GM21423 (cell line): ENCODE measurements around the gene TMEM168.
"Not testable (repeated sequence)": the region's sequence is repeated elsewhere in the genome, so short reads cannot be mapped to it uniquely, and the experiment has no call there.

ENCODE experiments used
- ATAC-seq: cut with Tn5 transposase; IDR thresholded peaks from one replicate; pipeline ENCODE4 v1.9.1; 2021; ENCODE audit warnings: mild to moderate bottlenecking, moderate library complexity; ENCODE audit not compliant: unreplicated experiment

The TMEM168 gene

GRCh38 chr7:112781110-112781509 lies 9.1 kb downstream of the TMEM168 start:
- no peak for ATAC-seq

- no peak for ATAC-seq
Observed at GRCh38 chr7:112779667-112780066, 10.5 kb downstream of the TMEM168 start.

DNA sequence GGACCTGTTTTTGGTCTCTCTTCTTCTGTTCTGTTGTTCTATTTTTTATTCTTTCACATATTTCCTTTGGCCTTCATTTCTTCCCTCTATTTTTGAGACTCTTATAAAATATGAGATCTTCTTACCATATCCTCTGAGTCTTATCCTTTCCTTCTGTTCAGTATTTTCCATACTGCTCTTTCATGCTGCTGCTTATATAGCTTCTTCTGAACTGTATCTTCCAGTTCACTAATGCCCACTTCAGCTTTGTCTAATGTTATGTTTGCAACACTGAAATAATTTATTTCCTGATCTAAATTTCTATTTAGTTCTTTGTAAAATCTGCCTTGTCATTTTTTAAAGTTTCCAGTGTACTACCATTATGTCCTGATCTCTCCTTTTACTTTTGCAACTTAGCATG lies 12.8 kb downstream of the TMEM168 start:
- ATAC-seq: no peak

DNA sequence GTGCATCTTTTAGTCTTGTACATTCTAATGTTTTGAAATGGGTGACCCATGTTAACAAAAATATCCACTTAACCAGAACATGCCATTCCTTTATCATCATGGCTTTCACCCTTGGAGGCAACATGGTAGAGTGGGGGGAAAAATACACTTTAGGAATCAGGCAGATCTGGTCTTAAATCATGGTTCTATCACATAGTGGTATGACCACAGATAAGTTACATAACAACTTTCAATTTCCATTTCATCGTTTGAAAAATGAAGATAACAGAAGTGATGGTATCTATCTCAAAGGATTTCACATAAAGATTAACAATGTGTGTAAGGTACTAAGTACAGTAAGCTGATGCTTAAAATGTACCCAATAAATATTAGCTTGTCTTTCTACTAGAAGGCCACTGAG lies 19.0 kb downstream of the TMEM168 start:
- no peak for ATAC-seq

GRCh38 chr7:112770051-112770450 lies 20.1 kb downstream of the TMEM168 start:
- ATAC-seq: no peak

DNA sequence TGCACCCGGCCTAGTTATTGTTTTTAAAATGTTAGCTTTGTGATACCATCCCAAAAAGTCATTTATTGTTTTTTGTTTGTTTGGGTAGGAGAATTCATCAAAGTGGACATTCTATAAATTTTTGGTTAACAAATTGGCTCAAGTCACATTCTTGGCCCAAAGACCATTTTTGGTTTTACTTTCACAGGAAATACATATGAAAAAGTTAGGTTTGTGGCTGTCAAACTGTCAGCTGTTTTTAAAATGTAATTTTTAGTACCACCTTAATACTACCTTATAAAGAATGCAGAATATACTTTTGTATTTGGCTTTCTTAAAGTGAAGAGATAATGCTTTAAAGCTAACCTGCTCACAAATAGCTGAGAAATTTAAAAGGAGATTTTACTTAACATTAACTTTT lies 25.1 kb downstream of the TMEM168 start:
- ATAC-seq: no peak

DNA sequence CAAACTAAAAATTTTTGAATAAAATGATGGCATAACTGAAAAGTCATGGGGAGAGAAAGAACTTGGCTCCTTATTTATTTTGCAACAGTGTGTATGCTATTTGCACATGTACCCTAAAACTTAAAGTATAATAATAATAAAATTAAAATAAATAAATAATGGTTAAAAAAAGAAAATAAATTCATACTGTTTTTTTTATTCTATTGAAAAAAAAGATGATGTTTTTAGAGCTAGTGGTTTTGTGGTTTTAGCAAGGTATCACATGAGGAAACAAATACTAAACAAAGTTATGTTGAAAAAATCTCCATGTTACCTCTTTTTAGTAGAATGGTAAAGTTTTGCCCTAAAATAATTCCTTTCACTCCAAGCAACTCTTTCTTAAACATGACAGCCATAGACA lies 26.2 kb downstream of the TMEM168 start:
- no peak for ATAC-seq

GRCh38 chr7:112763298-112763697 lies 26.9 kb downstream of the TMEM168 start:
- no peak for ATAC-seq

DNA sequence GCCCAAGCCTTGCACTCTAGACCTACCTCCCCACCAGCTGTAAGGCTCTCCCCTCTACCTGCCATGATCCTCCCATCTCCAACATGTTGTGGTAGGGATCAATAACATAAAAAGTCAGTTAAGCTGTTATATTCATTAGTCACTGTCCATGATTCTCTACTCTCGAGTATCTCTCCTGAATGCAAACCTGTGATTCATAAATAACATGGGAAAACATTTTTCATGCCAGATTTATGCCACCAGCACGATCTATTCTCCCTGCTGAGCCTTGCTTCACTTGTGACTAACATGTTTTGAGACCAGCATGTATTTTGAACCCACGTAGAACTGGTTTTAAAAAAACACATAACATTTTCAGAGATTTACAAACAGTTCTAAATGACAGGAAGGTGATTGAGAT lies 30.3 kb downstream of the TMEM168 start:
- ATAC-seq: no peak

GRCh38 chr7:112757337-112757736 lies 32.9 kb downstream of the TMEM168 start:
- no peak for ATAC-seq

DNA sequence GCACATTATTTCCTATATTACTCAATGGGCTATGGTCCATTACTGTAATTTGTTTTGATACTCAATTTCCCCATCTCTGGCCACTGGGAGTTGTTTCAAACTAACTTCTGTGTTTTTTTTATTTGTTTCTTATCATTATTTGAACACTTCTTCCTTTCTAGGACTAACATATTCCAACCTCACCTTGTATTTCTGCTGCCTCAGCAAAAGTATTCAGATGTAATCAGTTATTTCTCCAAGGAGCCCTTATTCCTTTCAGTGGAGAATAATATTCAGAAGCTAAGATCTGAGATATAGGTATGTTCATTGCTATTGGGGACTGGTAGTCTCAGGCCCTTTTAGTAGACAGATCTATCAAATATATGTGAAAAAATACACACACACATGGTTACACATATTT lies 36.9 kb downstream of the TMEM168 start:
- no peak for ATAC-seq

DNA sequence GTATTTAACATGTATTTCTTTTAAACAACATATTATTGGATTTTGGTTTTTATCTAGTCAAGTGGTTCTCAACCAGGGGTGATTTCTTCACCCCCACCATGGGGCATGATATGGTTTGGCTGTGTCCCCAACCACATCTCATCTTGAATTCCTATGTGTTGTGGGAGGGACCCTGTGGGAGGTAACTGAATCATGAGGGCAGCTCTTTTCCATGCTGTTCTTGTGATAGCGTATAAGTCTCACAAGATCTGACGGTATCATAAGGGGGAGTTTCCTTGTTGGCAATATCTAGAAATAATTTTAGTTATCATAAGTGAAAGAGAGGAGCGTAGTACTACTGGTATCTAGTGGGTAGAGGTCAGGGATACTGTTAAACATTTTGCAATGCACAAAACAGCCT lies 37.6 kb downstream of the TMEM168 start:
- no peak for ATAC-seq

GRCh38 chr7:112749775-112750174 lies 40.4 kb downstream of the TMEM168 start:
- no peak for ATAC-seq

DNA sequence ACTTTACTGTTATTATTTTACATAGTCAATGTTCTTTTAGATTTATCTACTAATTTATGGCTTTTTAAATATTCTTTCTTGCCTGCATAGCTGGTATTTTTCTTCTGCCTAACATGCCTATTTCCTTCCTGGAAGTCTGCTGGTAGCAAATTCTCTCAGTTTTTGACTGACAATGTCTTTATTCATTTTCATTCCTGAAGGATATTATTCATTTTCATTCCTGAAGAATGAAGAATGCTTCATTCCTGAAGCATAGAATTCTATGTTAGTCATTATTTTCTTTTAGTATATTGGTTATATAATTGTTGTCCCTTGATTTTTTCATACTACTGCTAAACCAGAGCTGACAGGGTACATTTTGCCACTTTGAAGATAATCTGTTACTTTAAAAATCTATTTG lies 41.8 kb downstream of the TMEM168 start:
- ATAC-seq: no peak

DNA sequence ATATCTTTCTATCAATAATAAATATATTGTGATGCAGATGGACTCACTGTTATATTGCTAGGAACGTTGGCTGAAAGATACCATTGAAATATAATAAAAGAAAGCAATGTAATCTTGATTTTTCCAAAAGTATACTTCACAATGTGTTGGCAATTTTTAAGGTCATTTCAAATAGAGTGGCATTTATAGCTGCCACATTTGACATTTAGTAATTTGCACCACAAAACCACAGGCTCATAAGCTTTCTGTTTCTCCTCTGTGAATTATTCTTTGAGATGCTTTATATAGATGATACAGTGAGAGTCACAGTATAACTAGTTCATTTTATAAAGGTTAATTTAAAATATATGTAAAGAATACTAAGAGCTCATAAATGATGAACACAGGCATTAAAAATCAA lies 44.6 kb downstream of the TMEM168 start:
- ATAC-seq: no peak

GRCh38 chr7:112744818-112745217 lies 45.4 kb downstream of the TMEM168 start:
- ATAC-seq: no peak

GRCh38 chr7:112743811-112744210 lies 46.4 kb downstream of the TMEM168 start:
- ATAC-seq: no peak

- no peak for ATAC-seq
Observed at GRCh38 chr7:112740667-112741066, 49.5 kb downstream of the TMEM168 start.

DNA sequence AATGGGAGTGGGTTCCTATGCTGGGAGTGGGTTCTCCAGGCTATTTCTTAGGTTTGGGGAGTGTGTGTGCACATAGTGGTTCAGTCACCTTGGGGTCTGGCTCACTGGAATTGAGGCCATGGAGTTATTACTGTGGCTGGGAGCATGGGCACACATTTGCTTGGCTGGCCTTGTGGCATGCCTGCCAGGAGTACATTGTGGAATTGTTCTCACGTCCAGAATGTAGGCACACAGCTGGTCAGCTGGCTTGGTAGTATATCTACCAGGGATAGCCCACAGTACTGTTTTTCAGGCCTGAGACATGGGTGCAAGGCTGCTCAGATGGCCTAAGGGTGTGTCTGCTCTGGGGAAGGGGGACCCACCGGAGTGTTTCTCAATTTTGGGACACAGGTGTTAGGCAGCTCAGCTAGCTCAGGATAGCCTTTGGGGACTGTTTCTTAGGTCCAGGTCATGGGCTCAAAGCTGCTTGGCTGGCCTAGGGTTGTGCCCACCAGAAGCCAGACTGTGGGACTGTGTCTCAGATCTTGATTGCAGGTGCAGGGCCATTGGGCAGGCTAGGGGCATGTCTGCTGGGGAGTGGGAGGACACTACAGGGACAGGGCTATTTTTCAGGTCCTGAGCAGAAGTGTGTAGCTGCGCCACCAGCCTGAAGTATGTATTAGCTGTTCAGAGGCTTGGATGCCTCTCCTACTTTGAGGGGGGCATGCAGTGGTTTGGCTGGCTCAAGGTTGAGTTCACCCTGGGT lies 50.6 kb downstream of the TMEM168 start:
- no peak for ATAC-seq

- no peak for ATAC-seq
Observed at GRCh38 chr7:112735261-112735660, 54.9 kb downstream of the TMEM168 start.

DNA sequence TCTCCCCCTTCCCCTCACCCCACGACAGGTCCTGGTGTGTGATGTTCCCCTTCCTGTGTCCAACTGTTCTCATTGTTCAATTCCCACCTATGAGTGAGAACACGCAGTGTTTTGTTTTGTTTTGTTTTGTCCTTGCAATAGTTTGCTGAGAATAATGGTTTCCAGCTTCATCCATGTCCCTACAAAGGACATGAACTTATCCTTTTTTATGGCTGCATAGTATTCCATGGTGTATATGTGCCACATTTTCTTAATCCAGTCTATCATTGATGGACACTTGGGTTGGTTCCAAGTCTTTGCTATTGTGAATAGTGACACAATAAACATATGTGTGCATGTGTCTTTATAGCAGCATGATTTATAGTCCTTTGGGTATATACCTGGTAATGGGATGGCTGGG lies 58.9 kb downstream of the TMEM168 start:
- not testable (repeated sequence) for ATAC-seq

DNA sequence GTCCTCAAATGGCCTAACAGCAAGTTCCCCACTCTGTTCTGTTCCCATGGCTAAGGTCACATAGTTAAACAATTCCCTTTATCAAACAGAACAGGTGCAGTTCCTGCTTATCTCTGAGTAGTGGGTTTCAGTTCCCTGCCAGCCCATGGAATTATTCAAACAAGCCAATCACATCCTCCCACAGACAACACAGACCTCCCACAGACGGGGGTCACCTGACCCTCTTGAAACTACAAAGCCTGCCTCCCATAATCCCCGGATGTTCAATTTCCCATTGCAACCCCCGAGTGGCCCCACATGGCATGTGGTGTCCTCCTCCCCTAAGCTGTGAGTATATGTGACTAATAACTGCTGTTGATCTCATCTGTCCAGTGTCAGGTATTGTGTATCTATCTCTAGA lies 64.1 kb downstream of the TMEM168 start:
- no peak for ATAC-seq

DNA sequence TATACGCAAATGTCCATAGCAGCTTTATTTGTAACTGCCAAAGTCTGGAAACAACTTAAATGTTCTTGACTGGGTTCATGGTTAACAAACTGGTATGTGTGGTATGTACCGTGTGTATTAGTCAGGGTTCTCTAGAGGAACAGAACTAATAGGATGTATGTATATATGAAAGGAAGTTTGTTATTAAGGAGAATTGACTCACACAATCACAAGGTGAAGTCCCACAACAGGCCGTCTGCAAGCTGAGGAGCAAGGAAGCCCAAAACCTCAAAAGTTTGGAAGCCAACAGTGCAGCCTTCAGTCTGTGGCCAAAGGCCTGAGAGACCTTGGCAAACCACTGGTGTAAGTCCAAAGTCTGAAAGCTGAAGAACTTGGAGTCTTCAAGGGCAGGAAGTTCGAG lies 66.8 kb downstream of the TMEM168 start:
- no peak for ATAC-seq
